Adipose tissue (tissue), 3 donors: Measurements from ENCODE around the gene MORF4L2. TPM values are rescaled to one million over a fixed set of nuclear protein-coding genes. Genes with fewer than 3 reads are reported as not detected.

Experiments
- H3K27ac ChIP-seq: one replicate; pipeline ENCODE4 v1.5.1; 2013; ENCODE audit warnings: low read depth, low read length
- WGBS, 3 donors: extraction: QIAGEN DNeasy Blood & Tissue Kit; methylation state at CpG; one replicate each; pipeline ENCODE4 v1.1.7; 2013; 5-methylcytosine and 5-hydroxymethylcytosine counted together
- polyA plus RNA-seq, 3 donors: library from polyadenylated mRNA; stranded (reverse); fragments of 200-250 nt; gene quantifications; one replicate each; pipeline ENCODE4 v1.2.3, GENCODE V29; 2013
- donor health status: healthy with polysubstance abuse.
- donor health status: Bipolar disorder and iron deficiency.
- donor health status: healthy.

MORF4L2 gene, protein sequence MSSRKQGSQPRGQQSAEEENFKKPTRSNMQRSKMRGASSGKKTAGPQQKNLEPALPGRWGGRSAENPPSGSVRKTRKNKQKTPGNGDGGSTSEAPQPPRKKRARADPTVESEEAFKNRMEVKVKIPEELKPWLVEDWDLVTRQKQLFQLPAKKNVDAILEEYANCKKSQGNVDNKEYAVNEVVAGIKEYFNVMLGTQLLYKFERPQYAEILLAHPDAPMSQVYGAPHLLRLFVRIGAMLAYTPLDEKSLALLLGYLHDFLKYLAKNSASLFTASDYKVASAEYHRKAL
- 100 to 1,000 TPM; 141 to 304 (median 184) TPM for polyA plus RNA-seq

GRCh38 chrX:103686199-103687072, at the start of gene MORF4L2:
Gene MORF4L2 (minus strand): TSS chrX:103686699. CDS start chrX:103677027, 9,672 bp downstream.
- 0 to 24% (median 1%) methylated on average over 35 to 37 of the region's 37 CpGs for WGBS, 3 donors
- peak within 1 kb of the TSS; percentile 86 for H3K27ac ChIP-seq

GRCh38 chrX:103734125-103734760, 47.7 kb upstream of the MORF4L2 start:
- H3K27ac ChIP-seq = no peak overlapping the region
- 55 to 57% (median 56%) methylated on average over 4 of the region's 4 CpGs for WGBS, 3 donors

- no peak overlapping the region for H3K27ac ChIP-seq
- WGBS, 3 donors = 86 to 100% (median 92%) methylated on average over 1 of the region's 1 CpG
Measured at GRCh38 chrX:103733017-103733416, 46.5 kb upstream of the MORF4L2 start.

GRCh38 chrX:103730796-103731493, 44.4 kb upstream of the MORF4L2 start:
- WGBS, 3 donors = 30 to 53% (median 33%) methylated on average over 8 of the region's 8 CpGs
- no peak overlapping the region for H3K27ac ChIP-seq

DNA sequence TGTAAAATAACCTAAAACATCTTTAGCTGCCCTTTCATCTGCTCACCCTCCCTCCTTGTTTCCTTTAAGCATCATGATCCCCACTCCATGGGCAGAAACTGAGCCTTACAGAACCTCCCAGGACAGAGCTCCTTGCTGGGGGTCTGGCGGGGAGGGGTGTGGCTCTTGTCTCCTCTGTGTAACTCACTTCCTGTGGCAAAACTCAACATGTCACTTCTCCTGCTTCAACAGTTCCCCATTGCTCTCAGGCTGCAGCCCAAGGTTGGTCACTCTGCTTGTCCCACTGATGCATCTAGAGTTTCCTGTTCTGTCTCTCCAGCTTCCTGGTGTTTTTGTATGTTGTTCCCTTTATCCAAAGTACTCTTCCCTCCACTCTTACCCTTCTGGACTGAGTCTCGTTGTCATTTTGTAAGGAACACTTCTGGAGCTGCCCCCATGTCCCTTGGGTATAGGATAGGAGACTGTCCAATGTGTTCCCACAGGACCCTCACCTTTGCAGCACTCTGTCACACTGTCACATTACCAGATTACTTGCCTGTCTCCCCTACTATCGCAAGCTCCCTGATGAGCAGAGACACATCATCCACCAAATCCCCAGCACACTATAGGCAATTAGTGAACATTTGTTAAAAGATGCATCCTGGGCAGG, 43.8 kb upstream of the MORF4L2 start:
- WGBS, 3 donors = 48 to 78% (median 49%) methylated on average over 3 of the region's 3 CpGs
- no peak overlapping the region for H3K27ac ChIP-seq

- WGBS, 3 donors = 45 to 83% (median 61%) methylated on average over 4 to 5 of the region's 5 CpGs
- no peak overlapping the region for H3K27ac ChIP-seq
Measured at GRCh38 chrX:103729015-103729414, 42.5 kb upstream of the MORF4L2 start.

DNA sequence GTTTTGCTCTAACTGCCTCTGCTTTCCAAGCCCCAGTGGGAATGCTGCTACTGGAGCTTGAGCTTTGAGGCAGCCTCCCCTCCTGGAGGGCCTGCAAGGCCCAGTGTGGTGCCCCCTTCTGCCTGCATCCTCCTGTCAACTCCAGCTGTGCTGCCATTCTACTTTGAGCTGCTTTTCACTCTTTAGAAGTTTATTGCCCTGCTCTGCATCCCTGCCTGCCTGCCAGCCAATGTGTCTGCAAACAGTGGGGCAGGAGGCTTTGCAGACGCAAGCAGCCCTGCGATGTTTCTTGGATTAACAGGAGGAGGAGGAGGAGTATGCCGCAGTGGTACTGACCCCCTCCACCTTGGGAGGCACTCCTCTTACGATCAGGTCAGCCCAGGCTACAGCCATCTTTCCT, 40.6 kb upstream of the MORF4L2 start:
- WGBS, 3 donors = 66 to 93% (median 80%) methylated on average over 4 of the region's 4 CpGs
- H3K27ac ChIP-seq = no peak overlapping the region

GRCh38 chrX:103726477-103726876, 40.0 kb upstream of the MORF4L2 start:
- no peak overlapping the region for H3K27ac ChIP-seq
- WGBS, 3 donors = 39 to 70% (median 68%) methylated on average over 4 to 5 of the region's 5 CpGs

DNA sequence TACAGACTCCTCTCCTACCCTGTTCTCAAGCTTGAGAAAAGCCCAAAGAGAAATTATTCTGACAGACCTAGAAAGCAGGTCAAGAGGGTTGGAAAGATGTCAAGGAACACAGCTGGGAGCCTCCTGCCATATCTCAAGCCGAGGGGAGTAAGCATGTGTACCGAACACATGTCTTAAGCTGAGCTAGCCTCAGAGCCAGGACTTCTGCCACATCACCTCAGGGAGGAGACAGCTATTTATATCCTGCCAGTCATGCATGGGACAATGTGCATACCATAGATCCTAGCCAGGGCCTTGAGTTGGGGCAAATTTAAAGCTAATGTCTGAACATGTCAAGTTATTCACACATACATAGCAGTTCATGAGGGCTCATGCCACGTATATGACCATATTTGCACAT, 36.0 kb upstream of the MORF4L2 start:
- no peak overlapping the region for H3K27ac ChIP-seq
- 39 to 81% (median 74%) methylated on average over 3 of the region's 3 CpGs for WGBS, 3 donors

DNA sequence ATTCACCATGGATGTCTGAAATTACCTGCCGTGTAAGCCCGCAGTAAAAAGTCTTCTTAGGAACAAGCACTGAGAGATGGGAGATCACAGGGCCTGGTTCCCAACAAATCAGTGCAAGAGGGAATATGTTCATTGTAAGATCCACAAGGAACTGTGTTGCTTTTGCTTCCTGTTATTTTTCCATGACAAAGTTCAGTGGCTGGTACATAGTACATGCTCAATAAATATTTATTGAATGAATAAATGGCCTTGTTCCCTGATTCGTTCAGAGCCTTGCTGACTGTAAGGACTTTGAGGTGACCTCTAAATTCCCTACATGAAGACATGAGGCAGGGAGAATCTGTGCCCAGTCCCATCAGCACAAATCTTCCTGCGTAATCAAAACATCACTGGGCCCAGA, 31.6 kb upstream of the MORF4L2 start:
- WGBS, 3 donors = 92 to 95% (median 93%) methylated on average over 4 of the region's 4 CpGs
- H3K27ac ChIP-seq = no peak overlapping the region

- WGBS, 3 donors = 39 to 77% (median 59%) methylated on average over 2 of the region's 2 CpGs
- H3K27ac ChIP-seq = no peak overlapping the region
Measured at GRCh38 chrX:103716962-103717361, 30.5 kb upstream of the MORF4L2 start.

DNA sequence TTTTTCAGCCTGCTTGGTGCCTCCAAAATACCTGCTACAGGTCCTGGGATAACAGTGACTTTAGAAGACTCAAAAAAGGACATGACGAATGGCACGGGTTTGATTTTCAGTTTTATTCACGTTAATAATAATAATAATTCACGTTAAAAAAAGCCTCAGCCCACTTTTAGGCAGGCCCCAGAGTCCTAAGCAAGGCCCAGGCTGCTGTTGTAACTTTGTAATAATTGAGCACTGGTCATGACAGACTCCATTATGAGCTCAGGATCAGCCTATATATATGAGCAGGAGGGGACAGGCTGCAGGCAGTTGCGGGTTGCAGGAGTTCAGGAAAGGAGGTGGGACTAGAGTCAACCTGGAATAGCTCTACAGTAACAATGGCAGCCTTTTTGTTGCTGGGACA, 24.1 kb upstream of the MORF4L2 start, which contains the start of gene TMEM31:
Gene TMEM31, plus strand, starts transcription at position 301 of the 400 bp plus-strand sequence. CDS start 1,350 bp downstream, outside the sequence.
- H3K27ac ChIP-seq = no peak within 1 kb of the TSS
- 75 to 94% (median 91%) methylated on average over 5 of the region's 5 CpGs for WGBS, 3 donors

DNA sequence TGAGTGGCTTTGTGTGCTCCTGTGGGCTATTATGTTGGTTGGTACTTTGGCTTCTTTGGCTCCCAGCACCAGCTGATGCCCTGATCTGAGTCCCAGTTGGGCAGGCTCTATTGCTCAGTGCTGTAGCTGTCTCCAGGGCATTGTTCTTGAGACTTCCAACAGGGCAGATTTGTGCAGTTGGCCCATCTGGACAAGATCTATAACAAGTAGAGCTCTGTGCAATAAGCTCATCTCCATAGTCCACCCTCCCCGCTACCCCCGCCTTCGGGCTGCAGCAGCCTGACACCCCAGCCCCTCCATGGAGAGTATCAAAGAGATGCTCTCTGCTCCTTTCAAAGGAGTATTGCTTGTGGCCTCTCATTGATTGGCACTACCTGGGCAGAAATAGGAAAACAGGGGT, 18.4 kb upstream of the MORF4L2 start:
- no peak overlapping the region for H3K27ac ChIP-seq
- 89 to 100% (median 90%) methylated on average over 2 to 3 of the region's 3 CpGs for WGBS, 3 donors

DNA sequence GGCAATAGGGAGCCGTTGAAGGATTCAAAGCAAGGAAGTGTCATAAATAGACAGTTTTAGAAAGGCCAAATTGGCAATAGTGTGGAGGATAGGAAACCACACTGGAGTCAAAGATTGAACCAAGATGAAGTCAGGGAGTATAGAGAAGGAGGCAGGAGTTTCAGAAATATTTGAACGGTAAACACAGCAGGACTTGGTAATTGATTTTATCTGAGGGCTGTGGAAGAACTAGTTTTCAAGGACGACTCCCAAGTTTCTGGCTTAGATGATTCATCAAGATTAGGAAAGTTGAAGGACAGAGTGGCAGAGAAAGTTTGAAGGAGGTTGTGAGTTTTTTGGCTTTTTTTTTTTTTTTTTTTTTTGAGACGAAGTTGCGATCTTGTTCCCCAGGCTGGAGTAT, 12.7 kb upstream of the MORF4L2 start:
- H3K27ac ChIP-seq = no peak overlapping the region
- WGBS, 3 donors = 41 to 86% (median 78%) methylated on average over 3 to 5 of the region's 5 CpGs

DNA sequence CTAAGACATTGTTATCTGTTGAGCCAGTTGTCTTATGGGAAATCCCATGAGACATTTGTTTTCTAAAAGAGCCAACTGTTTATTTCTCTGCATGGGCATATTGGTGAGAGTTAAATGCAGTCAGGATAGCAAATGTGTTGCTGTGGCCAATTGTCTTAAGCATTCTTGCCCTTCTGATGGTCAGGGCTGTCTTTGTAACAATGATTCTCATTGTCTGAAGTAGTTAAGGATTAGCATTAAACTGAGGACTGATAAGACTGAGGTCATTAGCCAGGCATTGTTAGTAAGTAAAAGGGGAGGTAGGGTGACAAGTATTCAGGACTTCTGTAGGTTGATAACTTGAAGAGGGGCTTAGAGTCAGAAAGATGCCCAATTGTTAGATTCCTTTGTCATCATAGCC, 11.2 kb upstream of the MORF4L2 start:
- no peak overlapping the region for H3K27ac ChIP-seq

DNA sequence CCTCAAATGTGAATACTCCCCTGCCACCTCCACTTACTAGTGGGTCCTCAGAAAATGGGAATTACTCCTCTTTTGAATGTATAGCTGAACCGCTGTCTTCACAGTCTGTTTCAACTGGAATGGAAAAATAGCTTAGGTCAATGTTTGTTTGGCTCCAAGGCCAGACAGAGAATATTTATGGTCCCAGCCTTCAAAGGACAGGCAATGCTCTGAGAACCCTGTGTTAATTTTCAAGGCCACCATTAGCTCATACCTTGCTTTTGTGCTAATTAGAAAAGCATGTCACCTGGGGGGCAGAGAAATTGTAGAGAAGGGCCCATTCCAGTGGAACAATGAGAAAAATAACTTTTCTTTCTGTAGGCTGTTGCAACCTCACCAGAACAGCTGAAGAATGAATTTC, 4.6 kb upstream of the MORF4L2 start:
- WGBS, 3 donors = 43 to 94% (median 85%) methylated on average over 1 of the region's 1 CpG
- H3K27ac ChIP-seq = no peak overlapping the region

- 24 to 45% (median 43%) methylated on average over 4 of the region's 4 CpGs for WGBS, 3 donors
Measured at GRCh38 chrX:103688946-103689345, 2.4 kb upstream of the MORF4L2 start.

GRCh38 chrX:103687696-103688201, 1.2 kb upstream of the MORF4L2 start:
- WGBS, 3 donors = 0 to 17% (median 0%) methylated on average over 17 of the region's 17 CpGs
- H3K27ac ChIP-seq = peak overlapping the region; percentile 86

More at GRCh38 chrX:103688946-103689345, 2.4 kb upstream of the MORF4L2 start:
- H3K27ac ChIP-seq = no peak overlapping the region
